Heart right ventricle (tissue), 16 donors: Measurements from ENCODE around the gene CYB5D1. TPM values are rescaled to one million over a fixed set of nuclear protein-coding genes. Genes with fewer than 3 reads are reported as not detected.

Experiments used
- ATAC-seq, 8 donors: fragments of 200-7000 bp; cut with Tn5 transposase; one replicate each; pipeline ENCODE4 v1.9.1; 2020; ENCODE audit warnings: mild to moderate bottlenecking in 8 of 8, moderate library complexity in 8 of 8, moderate number of reproducible peaks in 1 of 8
- DNase-seq, 2 donors: peaks; one replicate each; pipeline ENCODE4 v3.0.0-alpha.2; 2020
- H3K27ac ChIP-seq, 10 donors: fragments of 200-600 bp; sonication (generic) in 2 of 10; one replicate each; pipeline versions ENCODE4 v1.5.0 to v1.8.0; 2020 to 2022; ENCODE audit warnings: mild to moderate bottlenecking in 3 of 10
- H3K27me3 ChIP-seq, 7 donors: fragments of 200-600 bp; one replicate each; pipeline ENCODE4 v1.8.0; 2021 to 2022; ENCODE audit warnings: mild to moderate bottlenecking in 2 of 7
- H3K36me3 ChIP-seq, 9 donors: fragments of 200-600 bp; sonication (generic) in 1 of 9; one replicate each; pipeline versions ENCODE4 v1.5.0 to v1.8.0; 2020 to 2022; ENCODE audit warnings: mild to moderate bottlenecking in 2 of 9
- H3K4me1 ChIP-seq, 9 donors: fragments of 200-600 bp; sonication (generic) in 1 of 9; one replicate each; pipeline versions ENCODE4 v1.5.0 to v1.8.0; 2020 to 2022; ENCODE audit warnings: mild to moderate bottlenecking in 4 of 9
- H3K4me3 ChIP-seq, 10 donors: fragments of 200-600 bp; sonication (generic) in 2 of 10; one replicate each; pipeline versions ENCODE4 v1.5.0 to v1.8.0; 2020 to 2022; ENCODE audit warnings: mild to moderate bottlenecking in 7 of 10, moderate library complexity in 2 of 10
- H3K9me3 ChIP-seq, 11 donors: fragments of 200-600 bp in 10 of 11; sonication (generic) in 2 of 11; one replicate each; pipeline versions ENCODE4 v1.5.0 to v1.8.0; 2013 to 2022; ENCODE audit warnings: mild to moderate bottlenecking in 2 of 11, control low read depth in 1 of 11, moderate library complexity in 1 of 11
- CTCF ChIP-seq, 9 donors: fragments of 200-600 bp; sonication (generic) in 2 of 9; IDR thresholded peaks; one replicate each; pipeline versions ENCODE4 v1.5.0 to v1.8.0; 2021 to 2022; ENCODE audit warnings: antibody characterized with exemption in 9 of 9, mild to moderate bottlenecking in 5 of 9, moderate library complexity in 1 of 9
- WGBS, 2 donors: extraction: QIAGEN DNeasy Blood & Tissue Kit; methylation state at CpG; one replicate each; pipeline ENCODE4 v1.1.7; 2013; ENCODE audit warnings: inconsistent platforms in 1 of 2; 5-methylcytosine and 5-hydroxymethylcytosine counted together
- intact Hi-C, 10 donors: fragments of 100-400 bp; cut with DNase I; formaldehyde crosslinking; loops; one replicate each; pipeline versions ENCODE4 v1.11.1 to v1.14.2; 2022
- polyA plus RNA-seq, 2 donors: library from polyadenylated mRNA; stranded (reverse); fragments of 200-250 nt; gene quantifications; one replicate each; pipeline ENCODE4 v1.2.3, GENCODE V29; 2013
- total RNA-seq, 10 donors: library from RNA; stranded (reverse); fragmentation: NEBNext Ultra II Directional in 3 of 10; extraction: Animal tissue kit (Norgen Biotek cat#: 25700) in 3 of 10; gene quantifications; one replicate each; pipeline versions ENCODE4 v1.2.1 to v1.2.4, GENCODE V29; 2021 to 2023
- donor health status: Arrhythmogenic right ventricular cardiomyopathy.
- donor health status: ischemic (EF 13 %, LVEDD 7.1; RV severe dilation, severe dysfunction).
- donor health status: healthy with polysubstance abuse.
- donor health status: DM: no; HTN: yes; CAD: no.
- donor health status: DM: no; HTN: no; CAD: no.
- donor health status: ischemic (EF 25% LVEDD 6.9; RV normal size, moderate dysfunction).
- donor health status: ischemic (EF 25% LVEDD 5.7; RV mildly dilated, moderate dysfunction).
- donor health status: healthy.
- donor health status: DM: yes; HTN: yes; CAD: no.
- donor health status: Ischemic cardiomyopathy.
- donor health status: ischemic (EF 35%, LVEDD 5.7; RV mildly dilated, moderate dysfunction).
- donor health status: nonischemic (EF 11% LVEDD 7.7; RV severe dilation, severe dysfunction).
- donor health status: DM: yes; HTN: yes; CAD: no.
- donor health status: PGD.
- donor health status: ischemic (EF 29% LVEDD 5.4; RV normal size, mild dysfunction).
- donor health status: nonischemic (EF 23%, LVEDD 6.1; RV moderate dilation, normal function).

Gene CYB5D1
- total and polyA plus RNA-seq, 12 donors: 10.0 to 20.1 (median 15.7) TPM

- Histone ChIP-seq H3K4me3 (peak overlapping the region; percentile 60 to 72 (median 68)), H3K27ac (peak overlapping the region; percentile 82 to 98 (median 93)), H3K4me1 (peaks cover 3 to 62% (median 44%) of the 10 kb centered on the region in 9 donors), H3K9me3 (no peaks in the 10 kb centered on the region), H3K27me3 (no peaks in the 10 kb centered on the region), H3K36me3 (peaks cover 0 to 57% (median 18%) of the 10 kb centered on the region in 9 donors)
- intact Hi-C loops: loop anchor here in 8 of 10 donors (2.0 to 10.0 kb wide), 7 partner anchors 13 to 299 kb away; partner anchors contain the start of genes KDM6B (in 3 of the 8), PER1 (in 1 of the 8) and RNF227 (in 1 of the 8)
- WGBS, 2 donors: 13 to 19% methylated on average over 29 of the region's 29 CpGs
- DNase-seq (peak; percentile 77 to 88), ATAC-seq (peak; percentile 3 to 43 (median 28))
- no peak for TF ChIP-seq CTCF (IDR thresholded peaks at IDR 0.05)
Observed at GRCh38 chr17:7856011-7856810, 1.6 kb upstream of the CYB5D1 start.

DNA sequence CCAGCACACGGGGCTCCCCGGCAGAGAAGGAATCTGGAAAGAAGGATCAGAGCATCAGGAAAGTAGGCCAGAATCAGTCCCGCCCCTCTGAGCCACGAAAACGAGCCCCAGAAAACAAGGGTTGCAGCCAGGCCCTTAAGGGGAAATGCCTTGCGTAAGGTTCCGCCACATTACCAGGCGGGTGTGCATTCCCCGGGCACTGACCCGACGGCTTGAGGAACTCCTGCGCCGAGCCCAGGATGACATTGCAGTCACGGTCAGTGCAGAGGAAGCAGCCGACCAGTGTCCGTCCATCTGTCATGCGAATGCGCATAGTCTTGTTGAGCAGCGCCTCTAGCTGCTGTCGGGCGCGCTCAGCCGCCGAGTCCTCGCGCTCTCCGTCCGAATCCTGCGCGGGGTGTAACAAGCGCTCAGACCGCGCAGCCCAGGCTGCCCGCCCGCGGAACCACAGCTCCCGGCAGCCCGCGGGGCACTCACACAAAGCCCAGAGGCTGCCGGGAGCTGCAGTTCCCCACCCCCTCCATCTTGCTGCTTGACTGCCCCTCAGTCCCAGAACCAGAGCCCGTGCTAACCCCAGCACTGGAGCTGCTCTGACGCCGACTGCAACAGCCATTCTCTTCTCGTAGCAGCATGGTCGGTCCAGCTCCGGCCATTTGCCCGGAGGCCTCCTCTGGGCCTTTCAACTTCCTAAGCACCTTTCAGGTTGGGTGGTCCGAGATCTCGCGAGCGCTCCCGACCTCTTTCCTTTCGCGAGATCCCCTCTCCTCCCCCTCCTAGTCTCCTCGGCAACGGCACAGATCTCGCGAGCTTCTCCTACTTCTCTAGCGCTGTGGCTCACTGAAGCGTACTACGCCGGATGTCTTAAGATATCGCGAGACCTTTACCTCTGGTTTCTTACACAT is 741 bp upstream of the CYB5D1 start, which contains the start of gene NAA38:
TSS of gene NAA38 (minus strand) at position 749 of the 902 bp plus-strand sequence. CDS start at position 653, 96 bp downstream.
- DNase-seq (peak; percentile 93 to 98), ATAC-seq (peak; percentile 87 to 92 (median 90))
- Histone ChIP-seq H3K4me1 (peaks cover under 1 to 54% (median 38%) of the 10 kb centered on the region in 9 donors), H3K9me3 (no peaks in the 10 kb centered on the region), H3K36me3 (peaks cover 0 to 57% (median 16%) of the 10 kb centered on the region in 9 donors), H3K4me3 (peak within 1 kb of the TSS; percentile 60 to 72 (median 68)), H3K27ac (peak within 1 kb of the TSS; percentile 79 to 98 (median 93)), H3K27me3 (no peaks in the 10 kb centered on the region)
- intact Hi-C loops: loop anchor here in 8 of 10 donors (1.0 to 10.0 kb wide), 8 partner anchors 14 to 298 kb away; partner anchors contain the start of genes KDM6B (in 3 of the 8), PER1 (in 1 of the 8) and RNF227 (in 1 of the 8)
- 1% methylated on average over 64 of the region's 64 CpGs for WGBS, 2 donors
- TF ChIP-seq CTCF (IDR thresholded peaks at IDR 0.05): peak; percentile 14 to 80 (median 45)

- peaks cover 0 to 53% (median 32%) of the 10 kb centered on the region in 9 donors for H3K4me1 ChIP-seq
- peaks cover 0 to 50% (median 7%) of the 10 kb centered on the region in 9 donors for H3K36me3 ChIP-seq
- intact Hi-C loops: loop anchor here in 6 of 10 donors (5.0 to 10.0 kb wide), 4 partner anchors 36 to 296 kb away; partner anchors contain the start of genes PER1 (in 1 of the 6) and RNF227 (in 1 of the 6)
- ATAC-seq (peak in 1 of 8 donors; percentile 4), DNase-seq (peak; percentile 31 to 46)
- WGBS, 2 donors: 20 to 30% methylated on average over 19 to 20 of the region's 20 CpGs
- H3K4me3 ChIP-seq: peak overlapping the region; percentile 60 to 72 (median 68)
- H3K27me3 ChIP-seq: no peaks in the 10 kb centered on the region
- H3K9me3 ChIP-seq: no peaks in the 10 kb centered on the region
- TF ChIP-seq CTCF (IDR thresholded peaks at IDR 0.05): peak in 7 of 9 donors; percentile 6 to 52 (median 39)
- H3K27ac ChIP-seq: peak overlapping the region in 9 of 10 donors; percentile 85 to 98 (median 93)
Observed at GRCh38 chr17:7858522-7858810, 663 bp downstream of the CYB5D1 start.
